Activated T-cell treated with anti-CD3 and anti-CD28 coated beads for 4 hours (primary cell): Measurements from ENCODE around the gene SERTAD1.

ENCODE experiments used
- DNase-seq: peaks from one replicate; pipeline ENCODE4 v3.0.0-alpha.2; 2020

SERTAD1 gene

GRCh38 chr19:40397568-40397906, 28.3 kb downstream of the SERTAD1 start:
- no peak for DNase-seq

- DNase-seq = no peak
These were observed 28.8 kb downstream of the SERTAD1 start for GRCh38 chr19:40396886-40397567.

- no peak for DNase-seq
These were observed 29.8 kb downstream of the SERTAD1 start for GRCh38 chr19:40395956-40396355.

- DNase-seq = no peak
These were observed 31.0 kb downstream of the SERTAD1 start for GRCh38 chr19:40394816-40395210.

GRCh38 chr19:40393894-40394815, 31.6 kb downstream of the SERTAD1 start:
- no peak for DNase-seq

- DNase-seq = no peak
These were observed 32.8 kb downstream of the SERTAD1 start for GRCh38 chr19:40392894-40393517.

- no peak for DNase-seq
These were observed 33.7 kb downstream of the SERTAD1 start for GRCh38 chr19:40392123-40392522.

GRCh38 chr19:40390084-40390742, 35.6 kb downstream of the SERTAD1 start, which contains the start of gene HIPK4:
HIPK4 (minus strand) TSS chr19:40390181; CDS start chr19:40389902, 279 bp downstream.
- no peak for DNase-seq

- DNase-seq = no peak
These were observed 36.2 kb downstream of the SERTAD1 start for GRCh38 chr19:40389404-40390083.

- DNase-seq = no peak
These were observed 37.3 kb downstream of the SERTAD1 start for GRCh38 chr19:40388481-40388880.

- no peak for DNase-seq
These were observed 38.6 kb downstream of the SERTAD1 start for GRCh38 chr19:40387155-40387554.

GRCh38 chr19:40383668-40384248, 42.0 kb downstream of the SERTAD1 start:
- DNase-seq = no peak

GRCh38 chr19:40381321-40381720, 44.5 kb downstream of the SERTAD1 start:
- DNase-seq = no peak

GRCh38 chr19:40380199-40381037, 45.4 kb downstream of the SERTAD1 start:
- DNase-seq = no peak

GRCh38 chr19:40379446-40380198, 46.2 kb downstream of the SERTAD1 start:
- no peak for DNase-seq

GRCh38 chr19:40378509-40378908, 47.3 kb downstream of the SERTAD1 start:
- DNase-seq = no peak

- no peak for DNase-seq
These were observed 47.9 kb downstream of the SERTAD1 start for GRCh38 chr19:40377876-40378385.

GRCh38 chr19:40376286-40376862, 49.4 kb downstream of the SERTAD1 start:
- no peak for DNase-seq

- DNase-seq = no peak
These were observed 51.7 kb downstream of the SERTAD1 start for GRCh38 chr19:40374084-40374483.

- no peak for DNase-seq
These were observed 54.0 kb downstream of the SERTAD1 start for GRCh38 chr19:40371802-40372122.
